Central memory CD8-positive, alpha-beta T cell (primary cell): ENCODE results near the gene FAM89B.

Source experiments
- ATAC-seq: fragments of 150-1000 bp; cut with Tn5 transposase; replicated peaks from 2 replicates; pipeline ENCODE4 v1.10.0; 2022; ENCODE audit warnings: mild to moderate bottlenecking, moderate FRiP score, moderate number of reproducible peaks; ENCODE audit not compliant: poor library complexity, severe bottlenecking; ENCODE audit errors: extremely low read depth
- DNase-seq, 2 donors: peaks; one replicate each; pipeline ENCODE4 v3.0.0; 2021; ENCODE audit warnings: low spot score in 2 of 2
- H3K27ac Mint-ChIP-seq: one replicate; pipeline ENCODE4 v1.8.0; 2022; ENCODE audit warnings: low read depth, mild to moderate bottlenecking, moderate library complexity, mixed read lengths
- H3K27me3 Mint-ChIP-seq: one replicate; pipeline ENCODE4 v1.8.0; 2022; ENCODE audit warnings: mixed read lengths
- H3K36me3 Mint-ChIP-seq: one replicate; pipeline ENCODE4 v1.8.0; 2022; ENCODE audit warnings: mild to moderate bottlenecking, moderate library complexity, mixed read lengths; ENCODE audit not compliant: insufficient read depth
- H3K4me1 Mint-ChIP-seq: one replicate; pipeline ENCODE4 v1.8.0; 2022; ENCODE audit warnings: mixed read lengths
- H3K4me3 Mint-ChIP-seq: one replicate; pipeline ENCODE4 v1.8.0; 2022; ENCODE audit warnings: mild to moderate bottlenecking, moderate library complexity, mixed read lengths
- H3K9me3 Mint-ChIP-seq: one replicate; pipeline ENCODE4 v1.8.0; 2022; ENCODE audit warnings: mixed read lengths

Gene FAM89B

DNA sequence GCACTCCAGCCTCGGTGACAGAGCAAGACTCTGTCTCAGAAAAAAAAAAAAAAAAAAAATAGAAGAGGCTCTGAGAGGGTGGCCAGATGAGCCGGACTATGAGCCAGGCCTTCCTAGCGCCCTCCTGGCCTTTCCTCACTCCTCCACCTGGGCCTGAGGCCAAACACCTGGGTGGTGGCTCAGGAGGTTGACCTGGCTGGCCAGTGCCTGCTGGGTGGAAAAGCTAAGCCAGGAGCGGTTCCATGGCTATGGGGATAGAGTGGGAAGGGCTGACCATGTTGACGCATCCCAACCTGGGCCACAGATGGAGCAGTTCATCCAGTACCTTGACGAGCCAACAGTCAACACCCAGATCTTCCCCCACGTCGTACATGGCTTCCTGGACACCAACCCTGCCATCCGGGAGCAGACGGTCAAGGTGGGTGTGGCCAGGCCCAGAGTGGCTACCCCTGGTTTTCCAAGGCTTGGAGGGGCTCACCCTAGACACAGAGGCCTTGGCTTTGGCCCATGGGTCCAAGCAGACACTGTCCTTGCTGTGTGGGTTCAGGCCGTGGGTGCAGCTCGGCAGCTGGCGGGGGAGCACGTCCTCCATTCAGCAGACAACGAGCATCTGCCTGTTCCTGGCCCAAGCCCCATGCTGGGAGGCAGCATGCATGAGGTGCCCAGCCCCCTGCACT, 39.8 kb upstream of the FAM89B start:
- Mint-ChIP-seq H3K27ac (no peak overlapping the region), H3K36me3 (peaks cover 39% of the 10 kb centered on the region), H3K4me1 (no peaks in the 10 kb centered on the region), H3K9me3 (no peaks in the 10 kb centered on the region), H3K27me3 (no peaks in the 10 kb centered on the region), H3K4me3 (no peak overlapping the region)
- DNase-seq (no peak), ATAC-seq (no peak)

DNA sequence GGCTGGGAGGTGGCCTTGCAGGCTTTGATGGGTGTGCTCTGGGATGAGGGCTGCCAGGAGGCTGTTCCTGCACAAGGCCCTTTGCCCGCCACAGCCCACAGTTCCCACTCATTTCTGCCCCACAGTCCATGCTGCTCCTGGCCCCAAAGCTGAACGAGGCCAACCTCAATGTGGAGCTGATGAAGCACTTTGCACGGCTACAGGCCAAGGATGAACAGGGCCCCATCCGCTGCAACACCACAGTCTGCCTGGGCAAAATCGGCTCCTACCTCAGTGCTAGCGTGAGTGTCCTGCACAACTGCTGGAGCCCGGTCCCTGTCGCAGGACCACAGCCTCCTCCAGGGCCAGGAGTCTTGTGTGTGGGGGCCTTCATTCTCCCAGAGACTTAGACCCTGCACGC, 37.2 kb upstream of the FAM89B start:
- Mint-ChIP-seq H3K27ac (no peak overlapping the region), H3K4me3 (no peak overlapping the region), H3K36me3 (peaks cover 34% of the 10 kb centered on the region), H3K27me3 (no peaks in the 10 kb centered on the region), H3K9me3 (no peaks in the 10 kb centered on the region), H3K4me1 (no peaks in the 10 kb centered on the region)
- DNase-seq (no peak), ATAC-seq (no peak)

DNA sequence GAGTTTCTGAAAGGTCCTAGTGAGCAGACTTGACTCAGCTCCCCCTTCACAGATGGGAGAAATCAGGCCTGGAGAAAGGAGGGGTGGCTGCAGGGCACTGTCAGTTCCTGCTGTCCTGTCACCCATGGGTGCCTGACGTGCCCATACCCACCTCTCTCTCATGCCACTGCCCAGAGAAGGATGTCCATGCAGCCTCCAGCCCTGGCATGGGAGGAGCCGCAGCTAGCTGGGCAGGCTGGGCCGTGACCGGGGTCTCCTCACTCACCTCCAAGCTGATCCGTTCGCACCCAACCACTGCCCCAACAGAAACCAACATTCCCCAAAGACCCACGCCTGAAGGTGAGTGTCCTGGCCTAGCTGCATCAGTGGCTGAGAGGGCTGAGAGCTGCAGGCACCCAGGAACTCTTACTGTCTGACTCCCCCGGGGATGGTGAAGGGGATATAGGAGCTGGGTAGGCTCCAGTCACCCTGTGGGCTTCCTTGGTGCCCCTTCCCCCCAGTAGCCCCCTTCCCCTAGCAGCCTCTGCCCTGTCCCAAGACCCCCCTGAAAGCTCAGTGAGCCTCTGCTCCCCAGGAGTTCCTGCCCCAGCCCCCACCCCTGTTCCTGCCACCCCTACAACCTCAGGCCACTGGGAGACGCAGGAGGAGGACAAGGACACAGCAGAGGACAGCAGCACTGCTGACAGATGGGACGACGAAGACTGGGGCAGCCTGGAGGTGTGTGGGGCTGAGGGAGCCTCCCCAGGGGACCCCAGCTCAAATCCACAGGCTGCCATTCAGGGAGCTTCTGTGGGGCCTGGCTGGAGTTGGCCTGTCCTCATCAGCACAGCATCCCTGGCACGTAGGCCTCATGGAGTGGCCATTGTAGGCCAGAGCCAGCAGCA, 35.7 kb upstream of the FAM89B start:
- ATAC-seq, result no peak
- Mint-ChIP-seq H3K27ac (peak overlapping the region; percentile 17), H3K4me3 (no peak overlapping the region), H3K36me3 (peaks cover 25% of the 10 kb centered on the region), H3K4me1 (peaks cover 5% of the 10 kb centered on the region), H3K9me3 (no peaks in the 10 kb centered on the region), H3K27me3 (no peaks in the 10 kb centered on the region)
- DNase-seq, result no peak

DNA sequence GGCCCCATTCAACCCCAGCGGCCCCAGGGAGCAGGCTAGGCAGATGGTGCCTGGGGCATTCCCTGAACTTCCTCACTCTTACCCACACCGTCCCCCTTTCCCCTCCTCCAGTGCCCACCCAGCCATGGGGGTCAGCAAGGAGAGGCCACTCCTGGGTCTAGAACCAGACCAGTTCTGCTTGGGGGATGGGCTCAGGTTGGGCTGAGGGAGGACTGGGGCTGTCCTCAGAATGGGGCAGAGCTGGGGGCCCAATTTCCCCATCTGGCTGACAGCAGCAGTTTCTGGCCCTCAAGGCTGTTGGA, 35.1 kb upstream of the FAM89B start:
- ATAC-seq (no peak), DNase-seq (no peak)
- H3K36me3 Mint-ChIP-seq, result peaks cover 21% of the 10 kb centered on the region
- H3K9me3 Mint-ChIP-seq, result no peaks in the 10 kb centered on the region
- no peaks in the 10 kb centered on the region for H3K27me3 Mint-ChIP-seq
- peaks cover 10% of the 10 kb centered on the region for H3K4me1 Mint-ChIP-seq
- peak overlapping the region; percentile 18 for H3K4me3 Mint-ChIP-seq
- H3K27ac Mint-ChIP-seq, result no peak overlapping the region

DNA sequence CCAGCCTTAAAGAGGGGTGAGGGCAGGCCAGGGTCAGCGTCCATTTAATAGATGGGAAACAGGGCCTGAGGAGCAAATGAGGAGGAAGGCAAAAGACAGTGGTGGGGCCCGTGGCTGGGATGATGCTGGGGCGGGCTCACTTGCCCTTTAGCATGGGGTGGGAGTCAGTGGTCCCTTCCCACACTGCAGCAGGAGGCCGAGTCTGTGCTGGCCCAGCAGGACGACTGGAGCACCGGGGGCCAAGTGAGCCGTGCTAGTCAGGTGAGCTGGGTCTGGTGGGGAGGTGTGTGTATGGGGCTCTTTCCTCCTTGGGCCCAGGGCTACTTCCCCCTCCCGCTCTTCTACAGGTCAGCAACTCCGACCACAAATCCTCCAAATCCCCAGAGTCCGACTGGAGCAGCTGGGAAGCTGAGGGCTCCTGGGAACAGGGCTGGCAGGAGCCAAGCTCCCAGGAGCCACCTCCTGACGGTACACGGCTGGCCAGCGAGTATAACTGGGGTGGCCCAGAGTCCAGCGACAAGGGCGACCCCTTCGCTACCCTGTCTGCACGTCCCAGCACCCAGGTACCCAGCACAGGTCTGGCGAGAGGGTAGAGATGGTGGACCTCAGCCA, 34.6 kb upstream of the FAM89B start:
- Mint-ChIP-seq H3K4me1 (peaks cover 10% of the 10 kb centered on the region), H3K36me3 (peaks cover 20% of the 10 kb centered on the region), H3K4me3 (peak overlapping the region; percentile 18)

DNA sequence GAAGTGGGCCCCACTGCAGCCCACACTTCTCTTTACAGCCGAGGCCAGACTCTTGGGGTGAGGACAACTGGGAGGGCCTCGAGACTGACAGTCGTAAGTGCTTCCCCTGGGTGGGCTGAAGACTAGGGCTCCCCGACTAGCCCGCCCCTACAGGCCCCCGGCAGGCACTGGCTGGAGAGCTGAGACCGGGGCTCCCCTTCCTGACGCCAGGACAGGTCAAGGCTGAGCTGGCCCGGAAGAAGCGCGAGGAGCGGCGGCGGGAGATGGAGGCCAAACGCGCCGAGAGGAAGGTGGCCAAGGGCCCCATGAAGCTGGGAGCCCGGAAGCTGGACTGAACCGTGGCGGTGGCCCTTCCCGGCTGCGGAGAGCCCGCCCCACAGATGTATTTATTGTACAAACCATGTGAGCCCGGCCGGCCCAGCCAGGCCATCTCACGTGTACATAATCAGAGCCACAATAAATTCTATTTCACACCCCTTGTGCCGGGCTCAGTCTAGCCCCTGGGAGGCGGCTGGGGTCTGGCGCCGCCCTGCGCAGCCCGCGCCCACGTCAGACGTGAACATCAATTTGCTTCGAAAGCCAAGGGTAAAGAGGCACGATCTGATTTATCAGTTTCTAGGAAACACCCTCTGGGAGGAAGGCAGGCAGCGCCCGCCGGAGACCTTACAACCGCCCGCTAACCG, 34.0 kb upstream of the FAM89B start:
- DNase-seq (no peak), ATAC-seq (no peak)
- no peak overlapping the region for H3K27ac Mint-ChIP-seq
- peaks cover 16% of the 10 kb centered on the region for H3K36me3 Mint-ChIP-seq
- H3K9me3 Mint-ChIP-seq, result no peaks in the 10 kb centered on the region
- H3K4me3 Mint-ChIP-seq, result peak overlapping the region; percentile 18
- H3K4me1 Mint-ChIP-seq, result peaks cover 10% of the 10 kb centered on the region
- no peaks in the 10 kb centered on the region for H3K27me3 Mint-ChIP-seq

More for the DNA sequence above, 34.6 kb upstream of the FAM89B start:
- no peak overlapping the region for H3K27ac Mint-ChIP-seq
- ATAC-seq (no peak), DNase-seq (no peak)
- no peaks in the 10 kb centered on the region for H3K9me3 Mint-ChIP-seq
- no peaks in the 10 kb centered on the region for H3K27me3 Mint-ChIP-seq

DNA sequence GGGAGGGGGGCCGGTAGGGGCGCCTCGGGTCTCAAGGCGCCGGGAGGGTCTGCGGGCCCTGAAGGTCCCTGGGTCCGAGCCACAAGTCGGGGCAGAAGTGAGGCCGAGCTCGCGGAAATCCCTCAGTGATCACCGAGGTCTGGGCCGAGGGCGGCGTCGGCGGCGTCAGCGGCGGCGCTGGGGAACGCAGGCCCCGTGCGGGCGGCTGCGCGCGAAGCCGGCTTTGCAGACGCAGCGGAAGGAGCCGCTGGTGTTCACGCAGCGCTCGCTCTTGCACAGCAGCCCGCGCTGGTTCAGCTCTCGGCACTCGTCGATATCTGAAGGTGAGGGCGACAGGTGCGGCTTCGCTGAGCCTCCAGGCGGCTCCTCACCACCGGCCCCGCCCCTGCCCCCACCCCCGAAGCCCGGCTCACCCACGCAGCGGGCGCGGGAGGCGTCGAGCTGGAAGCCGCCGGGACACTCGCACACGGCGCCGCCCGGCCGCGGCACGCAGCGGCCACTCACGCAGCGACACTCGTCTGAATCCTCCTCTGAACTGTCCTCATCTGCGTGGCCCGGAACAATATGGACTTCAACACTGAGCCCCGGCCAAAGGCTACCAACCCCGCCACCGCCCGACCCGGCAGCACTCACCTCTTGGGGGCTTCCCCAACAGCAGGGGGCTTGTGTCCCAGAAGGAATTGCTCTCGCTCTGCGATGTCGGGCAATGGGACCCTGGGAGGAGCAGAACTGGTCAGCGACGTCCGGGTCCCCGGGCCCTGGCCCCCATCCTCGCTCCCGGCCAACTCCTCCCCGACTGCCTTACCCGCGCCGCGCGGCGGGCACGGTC, 33.2 kb upstream of the FAM89B start:
- H3K9me3 Mint-ChIP-seq, result no peaks in the 10 kb centered on the region
- peaks cover 13% of the 10 kb centered on the region for H3K4me1 Mint-ChIP-seq
- no peak overlapping the region for H3K27ac Mint-ChIP-seq
- no peak overlapping the region for H3K4me3 Mint-ChIP-seq
- ATAC-seq (no peak), DNase-seq (no peak)
- no peaks in the 10 kb centered on the region for H3K27me3 Mint-ChIP-seq
- peaks cover 13% of the 10 kb centered on the region for H3K36me3 Mint-ChIP-seq

DNA sequence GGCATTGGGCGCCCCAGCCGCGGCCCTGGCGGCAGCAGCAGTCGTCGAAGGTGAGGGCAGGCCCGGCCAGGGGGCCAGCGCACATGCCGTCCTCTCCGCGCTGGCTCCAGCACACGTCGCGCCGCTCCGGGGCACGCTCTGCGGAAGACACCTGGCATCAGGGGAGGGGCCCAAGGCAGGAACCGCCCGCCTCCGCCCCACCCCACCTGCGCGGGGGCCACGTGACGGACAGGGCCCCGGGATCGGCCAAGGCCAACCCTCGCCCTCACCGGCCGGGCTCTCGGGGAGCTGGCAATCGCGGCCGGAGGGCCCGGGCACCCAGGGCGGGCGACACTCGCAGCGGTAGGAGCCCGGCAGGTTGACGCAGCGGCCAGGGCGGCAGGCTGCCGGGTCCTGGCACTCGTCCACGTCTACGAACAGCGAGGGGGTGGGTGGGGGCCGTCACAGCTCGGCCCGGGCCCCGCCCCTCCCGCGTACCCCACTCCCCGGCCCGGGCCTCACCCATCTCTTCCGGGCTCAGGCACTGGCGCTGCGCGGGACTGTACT, 32.5 kb upstream of the FAM89B start:
- H3K36me3 Mint-ChIP-seq, result peaks cover 11% of the 10 kb centered on the region
- H3K4me1 Mint-ChIP-seq, result peaks cover 20% of the 10 kb centered on the region
- no peak overlapping the region for H3K27ac Mint-ChIP-seq
- ATAC-seq (peak; percentile 79), DNase-seq (no peak)
- H3K27me3 Mint-ChIP-seq, result no peaks in the 10 kb centered on the region
- peak overlapping the region; percentile 75 for H3K4me3 Mint-ChIP-seq
- H3K9me3 Mint-ChIP-seq, result no peaks in the 10 kb centered on the region

DNA sequence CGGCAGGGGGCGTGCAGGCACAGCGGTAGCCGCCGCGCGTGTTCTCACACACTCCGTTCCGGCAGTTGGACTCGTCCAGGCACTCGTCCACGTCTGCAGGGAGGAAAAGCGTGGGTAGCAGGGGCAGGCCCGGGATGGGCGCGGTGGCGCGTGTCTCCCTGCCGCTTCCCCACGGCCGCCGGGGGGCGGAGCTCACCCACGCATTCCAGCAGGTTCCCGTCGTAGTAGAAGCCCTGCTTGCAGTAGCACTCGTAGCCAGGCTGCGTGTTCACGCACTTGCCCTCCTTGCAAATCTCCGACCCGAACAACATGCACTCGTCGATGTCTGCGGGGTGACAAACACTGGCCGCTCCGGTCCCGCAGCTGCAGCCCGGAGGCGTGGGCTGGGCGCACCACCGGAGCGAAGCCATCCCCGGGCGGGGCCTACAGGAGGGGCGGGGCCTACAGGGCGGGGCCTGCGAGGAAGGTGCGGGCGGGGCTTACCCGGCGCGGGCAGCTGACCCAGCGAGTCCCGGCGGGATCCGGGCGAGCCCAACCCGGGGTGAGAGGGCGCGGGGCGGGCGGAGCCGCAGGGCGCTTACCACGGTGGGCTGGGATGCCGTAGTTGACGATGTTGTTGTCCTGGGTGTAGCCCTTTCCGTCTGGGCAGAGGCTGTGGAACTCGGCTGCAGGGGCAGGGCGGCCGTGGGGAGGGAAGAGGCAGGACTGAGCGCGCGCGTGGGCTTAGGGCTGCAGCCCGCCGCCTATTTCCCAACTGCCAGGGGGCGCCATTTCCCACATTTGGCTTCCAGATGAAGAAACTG, 31.8 kb upstream of the FAM89B start:
- Mint-ChIP-seq H3K4me1 (peaks cover 25% of the 10 kb centered on the region), H3K9me3 (no peaks in the 10 kb centered on the region), H3K27ac (no peak overlapping the region), H3K4me3 (peak overlapping the region; percentile 75), H3K36me3 (peaks cover 9% of the 10 kb centered on the region), H3K27me3 (no peaks in the 10 kb centered on the region)
- ATAC-seq (peak; percentile 84), DNase-seq (peak; percentile 83 to 87)

DNA sequence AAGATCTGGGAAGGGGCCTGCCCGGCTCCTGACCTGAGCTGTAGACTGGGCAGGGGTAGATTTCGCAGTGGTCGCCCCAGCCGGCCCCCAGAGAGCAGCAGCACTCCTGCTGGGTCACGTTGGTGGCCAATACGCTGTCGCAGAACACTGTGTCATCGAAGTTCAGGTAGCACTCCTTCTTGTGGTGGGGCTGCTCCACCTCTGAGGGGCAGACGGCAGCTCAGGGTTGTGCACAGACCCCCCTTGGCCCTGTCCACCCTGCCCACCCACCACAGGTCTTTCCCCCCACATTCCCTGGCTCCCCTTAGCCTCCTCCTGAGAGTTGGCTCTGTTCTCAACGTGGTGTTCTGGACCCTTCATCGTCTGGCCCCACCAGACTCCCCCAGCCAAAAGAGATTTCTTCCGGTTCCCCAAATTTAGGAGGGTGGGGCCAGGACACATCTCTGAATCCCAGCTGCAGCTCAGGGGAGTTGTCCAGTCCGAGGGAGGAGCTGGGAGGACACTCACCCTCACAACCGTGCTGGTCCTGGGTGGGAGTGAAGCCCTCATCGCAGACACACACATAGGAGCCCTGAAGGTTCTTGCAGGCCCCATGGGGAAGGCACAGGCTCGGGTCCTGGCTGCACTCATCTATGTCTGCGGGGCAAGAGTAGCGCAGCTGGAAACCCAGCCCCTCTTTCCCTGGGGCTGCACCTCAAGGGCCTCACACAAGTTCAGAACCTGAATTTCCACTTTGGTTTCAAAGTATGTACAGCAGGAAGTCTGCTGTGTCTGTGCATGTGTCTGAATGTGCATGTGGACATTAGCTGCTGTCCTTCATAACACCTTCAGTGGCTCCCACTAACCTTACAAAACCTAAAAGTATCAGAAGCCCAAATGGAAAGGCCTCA, 31.0 kb upstream of the FAM89B start:
- Mint-ChIP-seq H3K36me3 (peaks cover 7% of the 10 kb centered on the region), H3K9me3 (no peaks in the 10 kb centered on the region), H3K4me1 (peaks cover 33% of the 10 kb centered on the region), H3K27ac (peak overlapping the region; percentile 0), H3K4me3 (peak overlapping the region; percentile 75), H3K27me3 (no peaks in the 10 kb centered on the region)
- DNase-seq (no peak), ATAC-seq (no peak)
